HG02970 (cell line): ENCODE measurements around the gene CRIP3.
"Not testable (repeated sequence)": the region's sequence is repeated elsewhere in the genome, so short reads cannot be mapped to it uniquely, and the experiment has no call there.

Source experiments
- ATAC-seq: cut with Tn5 transposase; IDR thresholded peaks from one replicate; pipeline ENCODE4 v1.9.1; 2021; ENCODE audit warnings: mild to moderate bottlenecking, moderate library complexity, moderate number of reproducible peaks; ENCODE audit not compliant: unreplicated experiment, low FRiP score

Gene CRIP3

GRCh38 chr6:43308101-43308989 lies at the start of gene CRIP3:
CRIP3 (minus strand) TSS chr6:43308826; CDS start chr6:43308792, 34 bp downstream.
- no peak for ATAC-seq

- no peak for ATAC-seq
These were observed 47.4 kb upstream of the CRIP3 start for GRCh38 chr6:43355862-43356590.

- not testable (repeated sequence) for ATAC-seq
These were observed 43.3 kb upstream of the CRIP3 start for GRCh38 chr6:43351951-43352350.

GRCh38 chr6:43347444-43347843 lies 38.8 kb upstream of the CRIP3 start:
- ATAC-seq: no peak

- no peak for ATAC-seq
These were observed 38.4 kb upstream of the CRIP3 start for GRCh38 chr6:43347021-43347420.

- not testable (repeated sequence) for ATAC-seq
These were observed 37.6 kb upstream of the CRIP3 start for GRCh38 chr6:43346243-43346642.

- ATAC-seq: peak; percentile 51
These were observed 30.5 kb upstream of the CRIP3 start for GRCh38 chr6:43339168-43339567.

GRCh38 chr6:43338243-43338642 lies 29.6 kb upstream of the CRIP3 start:
- peak; percentile 52 for ATAC-seq

- no peak for ATAC-seq
These were observed 27.8 kb upstream of the CRIP3 start for GRCh38 chr6:43336382-43336781.

- ATAC-seq: no peak
These were observed 26.8 kb upstream of the CRIP3 start for GRCh38 chr6:43335469-43335868.

- no peak for ATAC-seq
These were observed 26.0 kb upstream of the CRIP3 start for GRCh38 chr6:43334466-43335095.

- ATAC-seq: no peak
These were observed 23.3 kb upstream of the CRIP3 start for GRCh38 chr6:43331891-43332290.

GRCh38 chr6:43331470-43331869 lies 22.8 kb upstream of the CRIP3 start:
- no peak for ATAC-seq

GRCh38 chr6:43328528-43328927 lies 19.9 kb upstream of the CRIP3 start:
- no peak for ATAC-seq

GRCh38 chr6:43325876-43326275 lies 17.2 kb upstream of the CRIP3 start:
- ATAC-seq: no peak

GRCh38 chr6:43318011-43318410 lies 9.4 kb upstream of the CRIP3 start:
- no peak for ATAC-seq

GRCh38 chr6:43313813-43314212 lies 5.2 kb upstream of the CRIP3 start:
- ATAC-seq: no peak

GRCh38 chr6:43311666-43312065 lies 3.0 kb upstream of the CRIP3 start:
- no peak for ATAC-seq

- ATAC-seq: no peak
These were observed 2.0 kb upstream of the CRIP3 start for GRCh38 chr6:43310624-43311023.

GRCh38 chr6:43310134-43310533 lies 1.5 kb upstream of the CRIP3 start:
- no peak for ATAC-seq

- ATAC-seq: no peak
These were observed 408 bp upstream of the CRIP3 start for GRCh38 chr6:43308990-43309477.
